COLO829 (cell line): ENCODE results near the gene KRT79.

Experiments used
- DNase-seq: peaks from one replicate; pipeline ENCODE4 v3.0.0; 2012; ENCODE audit warnings: low spot score

The KRT79 gene

DNA sequence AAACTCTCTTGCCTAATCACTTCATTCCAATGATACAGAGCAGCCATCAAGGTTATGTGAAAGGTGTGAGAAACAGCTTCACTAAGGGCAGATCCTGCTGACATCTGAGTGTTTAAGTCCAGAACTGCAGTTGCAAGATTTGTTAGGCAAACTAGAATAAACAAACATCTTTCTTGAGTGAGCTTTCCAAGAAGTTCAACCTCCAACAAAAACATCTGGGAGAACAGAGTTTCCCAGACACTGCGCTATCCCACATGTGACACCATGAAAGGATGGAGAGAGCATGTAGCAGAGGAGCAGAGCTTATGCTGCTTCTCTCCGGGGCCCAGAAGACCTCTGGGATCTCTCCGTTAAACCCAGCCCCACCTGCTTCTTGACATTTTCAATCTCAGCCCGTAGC, 62.6 kb downstream of the KRT79 start:
- no peak for DNase-seq
